GM12878 (cell line): ENCODE measurements around the gene SMIM17.

Experiments used
- EGR1 ChIP-seq, 2 experiments: IDR thresholded peaks; 1 replicate in 1 of 2; 2 replicates in 1 of 2; pipeline ENCODE4 v1.6.1; 2011 to 2012; ENCODE audit warnings: low read depth in 2 of 2, low read length in 2 of 2, borderline replicate concordance in 1 of 2, mild to moderate bottlenecking in 1 of 2, moderate library complexity in 1 of 2
- EP300 ChIP-seq, 2 experiments: fragments of 150-350 bp in 1 of 2; IDR thresholded peaks; 2 replicates each; pipeline ENCODE4 v1.6.1; 2011 to 2012; ENCODE audit warnings: low read depth in 2 of 2, low read length in 2 of 2, borderline replicate concordance in 1 of 2, improper control_type of control experiment in 1 of 2, inconsistent platforms in 1 of 2; ENCODE audit not compliant: control insufficient read depth in 1 of 2
- POLR2A ChIP-seq: IDR thresholded peaks from 2 replicates; pipeline ENCODE4 v1.6.1; 2011; ENCODE audit warnings: low read depth, mild to moderate bottlenecking, low read length
- POLR2AphosphoS5 ChIP-seq: IDR thresholded peaks from 2 replicates; pipeline ENCODE4 v1.6.1; 2011; ENCODE audit warnings: mild to moderate bottlenecking, low read length, inconsistent platforms
- SIN3A ChIP-seq: IDR thresholded peaks from 2 replicates; pipeline ENCODE4 v1.6.1; 2012; ENCODE audit warnings: low read depth, low read length, improper control_type of control experiment

GRCh38 chr19:56664511-56664910 lies 21.6 kb downstream of the SMIM17 start:
- TF ChIP-seq EGR1 (IDR thresholded peaks at IDR 0.05; ENCODE audit: borderline replicate concordance in 1 of 2, low read depth in 2 of 2, low read length in 2 of 2) (no peak), POLR2A (no peak), SIN3A (no peak), EP300 (IDR thresholded peaks at IDR 0.05; ENCODE audit: borderline replicate concordance in 1 of 2, control insufficient read depth in 1 of 2, low read depth in 2 of 2, low read length in 2 of 2) (no peak), POLR2AphosphoS5 (no peak)
